HG02588 (cell line): Measurements from ENCODE around the gene ARFGEF3.

ENCODE experiments used
- ATAC-seq: cut with Tn5 transposase; IDR thresholded peaks from one replicate; pipeline ENCODE4 v1.9.1; 2021; ENCODE audit warnings: mild to moderate bottlenecking, moderate library complexity; ENCODE audit not compliant: unreplicated experiment

Gene ARFGEF3

DNA sequence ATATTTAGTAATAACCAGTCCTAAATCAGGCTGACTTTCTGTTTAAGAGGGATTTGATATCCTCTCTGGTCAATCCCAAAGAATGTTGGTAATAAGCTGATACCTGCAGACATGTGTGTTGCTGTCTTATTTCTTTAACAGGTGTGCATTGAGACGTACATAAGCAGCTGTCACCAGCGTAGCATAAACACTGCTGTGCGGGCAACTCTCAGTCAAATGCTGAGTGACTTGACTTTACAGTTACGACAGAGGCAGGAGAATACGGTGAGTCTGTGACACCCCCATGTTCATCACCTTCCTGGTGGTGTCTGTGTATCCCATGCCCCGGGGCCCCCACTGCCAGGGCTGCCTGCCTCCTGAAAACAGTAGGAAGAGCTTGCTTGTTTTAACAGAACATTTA, 76.6 kb downstream of the ARFGEF3 start:
- ATAC-seq = no peak

DNA sequence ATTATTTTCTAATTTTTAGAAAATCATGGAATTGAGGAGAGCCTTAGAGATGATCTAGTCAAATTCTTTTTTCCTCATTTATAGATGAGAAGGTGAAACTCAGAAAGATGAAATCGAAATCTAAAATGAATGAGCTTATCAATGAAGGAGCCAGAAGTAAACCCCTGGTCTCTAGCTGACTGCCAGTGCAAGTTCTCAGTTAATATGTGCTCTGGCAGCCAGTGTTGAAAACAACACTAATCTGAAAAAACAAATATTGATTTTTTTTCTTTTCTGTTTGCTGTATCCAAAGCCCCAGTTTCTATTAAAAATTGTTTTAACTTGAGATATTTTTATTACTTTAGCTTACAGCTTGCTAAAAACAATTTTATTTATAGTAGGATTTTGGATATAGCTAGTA, 78.0 kb downstream of the ARFGEF3 start:
- ATAC-seq = no peak

DNA sequence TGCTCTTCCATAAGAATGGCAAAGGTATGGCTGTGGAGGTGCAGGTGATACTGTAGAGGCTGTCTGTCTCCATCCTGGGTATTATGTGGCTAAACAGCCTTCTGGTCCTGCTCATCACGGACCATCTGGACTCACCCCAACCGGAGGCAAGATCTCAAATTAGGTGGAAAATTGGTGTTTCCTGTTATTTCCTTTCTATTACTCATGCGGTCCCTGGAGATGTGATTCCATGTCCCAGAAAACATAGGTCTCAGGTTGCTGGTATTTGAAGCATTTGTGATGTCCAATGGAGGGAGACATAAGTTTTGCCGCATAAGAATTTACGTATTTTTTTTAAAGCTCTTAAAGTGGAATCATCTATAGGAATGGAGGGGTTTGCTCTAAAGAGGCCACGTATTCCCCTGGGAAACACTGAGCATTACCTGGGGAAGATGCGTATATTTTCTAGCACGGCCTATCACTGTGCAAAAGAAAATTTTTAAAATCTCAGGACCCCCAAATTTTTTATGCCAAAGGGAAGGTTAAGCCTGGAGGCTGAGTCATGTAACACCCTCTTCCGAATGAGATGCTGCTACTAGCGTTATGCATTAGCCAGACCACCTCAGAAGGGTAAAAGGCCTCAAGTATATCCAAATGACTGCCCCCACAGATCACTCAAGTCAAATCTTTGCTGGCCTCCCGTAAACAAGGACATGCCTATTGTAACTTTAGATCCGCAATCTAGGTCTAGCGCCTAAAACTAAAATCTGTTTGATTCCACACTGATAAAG, 78.9 kb downstream of the ARFGEF3 start:
- ATAC-seq = no peak

DNA sequence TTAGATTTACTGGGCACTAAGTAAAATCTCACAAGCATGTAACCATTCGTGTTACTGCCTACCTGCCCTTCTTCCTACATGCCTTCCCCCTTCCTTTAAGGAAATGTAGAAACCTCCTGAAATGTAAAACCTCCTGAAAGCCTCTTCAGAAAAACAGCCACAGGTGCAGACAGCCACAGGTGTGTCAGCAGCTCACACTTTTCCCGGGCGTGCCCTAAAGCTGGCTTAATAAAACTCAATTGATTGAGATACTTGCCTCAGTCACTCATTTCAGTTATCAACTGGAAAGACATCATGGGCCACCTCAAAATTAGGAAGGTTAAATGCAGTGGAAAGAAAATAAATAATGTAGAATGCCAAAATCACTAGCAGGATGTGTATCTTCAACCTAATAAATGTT, 79.6 kb downstream of the ARFGEF3 start:
- ATAC-seq = no peak

DNA sequence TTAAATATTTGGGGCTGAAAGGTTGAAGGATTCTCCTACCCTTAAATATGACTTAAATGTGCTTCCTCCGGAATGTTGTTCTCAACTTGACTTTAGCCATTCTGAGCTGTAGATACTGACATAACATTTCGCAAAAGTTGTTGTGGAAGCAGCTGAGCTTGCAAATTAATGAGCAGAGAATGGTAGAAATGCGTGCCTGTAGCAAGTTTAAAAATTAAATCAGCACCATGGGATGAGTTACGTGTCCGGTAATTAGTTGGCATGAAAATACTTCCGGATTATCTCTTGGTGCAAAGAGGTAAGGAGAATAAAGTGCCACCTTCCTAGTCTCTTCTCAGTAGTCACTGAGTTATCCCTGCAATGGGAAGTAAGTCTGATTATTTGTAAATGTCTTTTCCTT, 80.2 kb downstream of the ARFGEF3 start:
- no peak for ATAC-seq

DNA sequence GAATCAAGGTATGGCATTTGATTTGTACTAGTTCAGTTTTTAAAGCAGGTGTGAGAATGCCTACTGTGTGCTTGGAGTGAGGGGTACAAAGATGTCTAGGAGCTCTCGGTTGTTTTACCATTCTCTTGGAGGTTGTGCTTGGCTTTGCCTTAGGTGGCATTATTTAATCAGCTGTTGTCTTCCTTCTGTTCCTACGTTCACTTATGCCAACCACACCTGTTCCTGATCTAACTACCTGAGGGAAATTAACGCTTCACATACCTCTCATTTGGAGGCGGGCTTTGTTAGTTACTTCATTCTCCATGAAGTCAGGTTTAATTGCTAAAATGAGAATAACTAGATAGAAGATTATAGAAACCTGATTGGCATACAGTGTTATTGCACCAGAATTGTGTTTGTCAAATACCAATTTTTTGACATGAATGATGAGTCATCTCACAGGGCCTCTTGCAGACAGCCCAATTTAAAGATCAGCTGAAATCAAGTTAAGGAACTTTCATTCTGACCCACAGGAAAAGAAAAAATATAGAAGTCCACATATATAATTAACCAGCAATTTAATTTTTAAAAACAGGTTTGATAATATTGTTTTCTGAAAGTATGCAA, 81.4 kb downstream of the ARFGEF3 start:
- ATAC-seq = no peak

DNA sequence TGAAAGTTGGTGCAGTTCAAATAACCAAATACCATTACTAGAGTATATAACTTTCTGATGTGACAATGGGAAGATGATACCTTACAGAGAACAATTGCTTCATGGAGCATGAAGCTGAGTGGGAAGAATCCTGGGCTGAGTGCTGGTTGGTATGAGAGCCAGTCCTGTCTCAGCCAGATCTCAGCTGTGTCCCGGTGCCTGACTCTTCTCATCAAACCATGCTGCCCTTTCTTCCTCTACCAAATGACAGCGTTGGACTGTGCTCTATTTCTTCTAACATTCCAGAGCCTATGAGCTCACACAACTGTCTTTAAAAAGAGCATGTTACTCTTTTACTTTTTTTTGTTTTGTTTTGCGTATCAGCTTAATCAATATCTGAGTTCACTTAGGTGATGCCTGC, 84.0 kb downstream of the ARFGEF3 start:
- ATAC-seq = no peak

DNA sequence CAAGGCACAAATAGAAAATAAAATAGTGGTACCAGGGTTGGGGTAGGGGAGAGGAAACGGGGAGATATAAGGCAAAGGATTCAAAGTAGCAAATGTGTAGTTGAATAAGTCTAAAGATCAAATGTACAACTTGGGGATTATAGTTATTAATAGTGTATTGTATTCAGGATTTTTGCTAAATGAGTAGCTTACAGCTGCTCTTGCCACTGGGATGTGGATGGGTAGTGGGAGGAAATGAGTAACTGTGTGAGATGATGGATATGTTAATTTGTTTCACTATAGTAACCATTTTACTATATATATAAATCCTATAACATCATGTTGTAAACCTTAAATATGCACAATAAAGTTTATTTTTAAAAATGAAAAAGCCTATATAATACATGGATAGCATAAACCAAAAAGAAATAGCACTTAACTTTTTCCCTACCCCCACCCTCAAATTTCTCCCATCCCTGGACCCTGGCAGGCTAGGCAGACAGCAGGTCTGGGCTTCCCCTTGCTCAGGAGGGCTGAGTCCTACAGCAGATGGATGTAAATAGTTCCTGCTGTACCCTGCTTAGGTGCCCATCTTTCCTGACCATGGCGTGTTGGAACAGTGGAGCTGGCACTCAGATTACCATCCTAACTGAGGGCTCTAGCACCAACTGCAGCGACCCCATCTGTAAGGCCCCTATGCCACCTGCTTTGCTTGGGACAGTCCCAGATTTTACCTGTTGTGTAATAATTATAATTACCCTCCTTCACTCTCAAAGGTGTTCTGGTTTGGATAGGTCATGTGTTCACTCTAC, 85.1 kb downstream of the ARFGEF3 start:
- ATAC-seq = no peak

DNA sequence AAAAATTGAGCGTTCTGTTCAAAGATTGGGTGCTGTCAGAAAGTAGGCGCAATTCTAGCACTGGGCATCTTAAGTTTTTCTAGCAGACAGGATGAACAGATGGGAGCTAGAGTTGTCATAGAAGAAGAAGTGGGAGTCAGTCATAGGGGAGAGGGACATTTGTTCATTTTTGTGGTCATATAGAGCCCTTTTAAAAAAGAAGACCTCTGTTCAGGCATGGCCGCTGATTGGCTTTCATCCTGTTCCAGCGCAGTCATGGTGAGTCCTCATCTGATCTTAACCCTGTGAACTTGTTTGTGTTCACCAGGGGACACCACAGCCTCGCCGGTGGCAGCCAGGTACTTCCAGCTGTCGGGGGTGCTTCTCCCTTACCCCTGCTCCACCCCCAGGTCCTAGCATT, 86.3 kb downstream of the ARFGEF3 start:
- no peak for ATAC-seq

DNA sequence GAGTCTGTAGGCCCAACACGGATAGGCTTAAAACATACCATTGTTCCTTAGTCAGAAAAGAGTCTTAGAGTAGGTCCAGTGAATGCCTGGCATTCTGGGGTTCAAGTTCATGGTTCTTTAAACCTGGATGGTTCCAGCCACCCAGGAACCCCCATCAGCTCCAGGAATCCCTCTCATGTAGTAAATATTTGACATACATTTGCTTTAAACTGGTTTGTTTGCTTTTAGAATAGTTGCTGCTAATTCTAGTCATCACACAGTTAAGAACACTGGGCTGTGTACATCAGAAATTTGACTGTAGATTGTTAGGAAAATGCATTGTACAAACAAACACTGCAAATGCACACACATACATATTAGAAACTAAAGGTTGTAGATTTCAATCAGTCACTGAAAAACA, 87.1 kb downstream of the ARFGEF3 start:
- ATAC-seq = no peak

DNA sequence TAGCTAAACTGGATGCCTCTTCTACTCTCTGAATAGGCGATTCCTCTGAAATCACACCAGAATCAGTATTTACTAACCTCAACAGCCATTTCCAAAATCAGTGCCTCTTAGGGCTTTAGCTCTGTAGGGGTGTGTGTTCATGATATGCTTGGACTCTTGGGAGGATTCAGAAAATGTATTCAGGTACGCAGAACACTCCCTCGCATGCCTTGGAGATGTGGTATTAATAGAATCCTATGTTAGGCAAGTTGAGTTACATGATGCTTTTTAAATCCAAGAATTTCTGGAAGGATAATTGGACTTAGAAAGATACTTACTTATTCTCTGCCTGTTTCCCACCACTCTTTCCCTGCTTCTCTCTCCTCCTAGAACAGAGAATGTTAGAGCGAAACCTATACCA, 88.3 kb downstream of the ARFGEF3 start:
- no peak for ATAC-seq

DNA sequence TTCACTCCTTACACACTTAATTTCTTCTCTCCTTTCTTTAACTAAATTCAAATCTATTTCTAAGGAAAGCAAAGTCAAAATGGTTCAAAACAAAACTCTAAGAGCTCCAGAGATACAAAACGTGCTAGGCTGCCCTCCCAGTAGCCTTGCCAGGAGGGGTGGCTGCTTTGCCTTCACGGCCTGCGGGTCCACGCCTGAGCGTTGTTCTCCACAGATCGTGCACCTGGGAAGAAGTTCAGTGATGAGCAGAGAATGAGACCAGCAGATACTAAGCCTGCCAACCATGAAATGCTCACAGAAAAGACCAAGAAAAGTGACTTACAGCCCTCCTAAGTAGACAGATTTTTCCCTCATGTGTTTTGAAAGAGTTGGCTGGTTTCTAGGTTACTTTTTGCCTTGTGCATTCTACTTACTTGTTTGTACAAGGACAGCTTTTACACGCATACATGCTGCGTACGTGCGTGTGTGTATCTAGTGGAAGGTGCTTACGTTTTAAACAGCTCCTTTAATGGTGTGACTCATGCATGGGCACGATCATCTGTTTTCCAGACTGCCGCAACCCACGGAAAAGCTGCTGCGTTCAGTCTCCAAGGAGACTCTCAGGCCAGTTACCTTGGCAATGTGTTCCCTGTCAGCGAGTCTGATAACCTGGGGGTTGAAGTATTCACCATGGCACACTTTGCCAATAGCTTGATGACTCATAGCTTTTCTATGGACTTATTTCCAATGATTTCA, 88.9 kb downstream of the ARFGEF3 start:
- ATAC-seq = no peak

DNA sequence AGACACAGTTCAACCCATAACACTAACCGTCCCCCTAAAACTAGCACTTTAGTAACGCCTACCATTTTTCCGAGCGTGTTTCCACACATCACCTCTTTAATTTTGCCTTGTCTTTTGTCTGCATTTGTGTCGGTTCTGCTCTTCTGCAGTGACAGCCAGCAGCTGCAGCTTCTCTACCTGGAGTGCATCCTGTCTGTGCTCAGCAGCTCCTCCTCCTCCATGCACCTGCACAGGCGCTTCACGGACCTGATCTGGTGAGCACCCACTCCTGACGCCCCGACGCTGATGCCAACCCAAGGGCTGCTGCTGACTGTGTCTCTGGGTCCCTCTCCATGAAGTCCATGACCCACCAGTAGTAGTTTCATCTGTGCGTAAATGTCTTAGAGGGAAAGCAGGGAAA, 92.0 kb downstream of the ARFGEF3 start:
- ATAC-seq = no peak

DNA sequence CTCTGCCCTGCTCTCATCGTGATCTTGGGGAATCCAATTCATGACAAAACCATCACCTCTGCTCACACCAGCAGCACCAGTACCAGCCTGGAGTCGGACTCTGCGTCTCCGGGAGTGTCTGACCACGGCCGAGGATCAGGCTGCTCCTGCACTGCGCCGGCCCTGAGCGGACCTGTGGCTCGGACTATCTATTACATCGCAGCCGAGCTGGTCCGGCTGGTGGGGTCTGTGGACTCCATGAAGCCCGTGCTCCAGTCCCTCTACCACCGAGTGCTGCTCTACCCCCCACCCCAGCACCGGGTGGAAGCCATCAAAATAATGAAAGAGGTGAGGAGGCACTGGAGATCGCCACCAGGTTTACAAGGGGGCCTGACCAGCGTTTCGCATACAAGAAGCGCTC, 93.7 kb downstream of the ARFGEF3 start:
- ATAC-seq = no peak

DNA sequence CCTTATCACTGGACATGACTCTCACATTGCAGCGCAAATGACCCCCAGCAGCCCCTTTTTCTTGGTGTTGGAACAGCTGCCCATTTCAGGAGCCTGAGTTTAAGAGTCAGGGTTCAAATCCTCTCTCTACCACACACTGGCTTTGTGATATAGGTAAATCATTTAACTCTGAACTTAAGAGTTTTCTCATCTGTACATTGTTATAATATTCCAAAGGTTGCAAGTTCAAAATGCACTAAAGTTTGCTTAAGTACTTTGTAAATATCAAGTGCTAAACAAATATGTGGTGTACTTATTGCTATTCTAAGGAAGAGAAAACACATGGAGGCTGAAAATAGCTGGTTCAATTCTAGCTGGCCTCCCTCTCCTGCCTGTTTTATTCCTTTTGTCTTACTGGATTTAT, 95.9 kb downstream of the ARFGEF3 start:
- ATAC-seq = no peak

DNA sequence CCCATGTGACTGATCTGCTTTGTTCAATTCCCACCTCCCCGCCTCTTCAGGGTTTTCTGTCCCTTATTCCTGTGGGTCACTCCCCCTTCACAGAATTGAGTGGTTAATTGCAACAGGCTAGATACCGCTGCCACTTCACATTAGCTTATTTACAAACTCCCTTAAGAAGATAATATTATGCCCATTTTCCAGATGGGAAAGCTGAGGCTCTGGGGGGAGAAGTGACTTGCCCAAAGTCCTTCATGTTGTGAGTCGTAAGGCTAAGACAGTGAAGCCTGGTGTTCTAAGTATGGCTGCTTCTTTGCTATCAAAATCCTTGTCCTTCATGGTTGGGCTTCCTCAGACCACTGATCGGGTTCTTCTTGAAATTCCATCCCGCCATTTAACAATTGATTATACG, 96.5 kb downstream of the ARFGEF3 start:
- ATAC-seq = no peak

DNA sequence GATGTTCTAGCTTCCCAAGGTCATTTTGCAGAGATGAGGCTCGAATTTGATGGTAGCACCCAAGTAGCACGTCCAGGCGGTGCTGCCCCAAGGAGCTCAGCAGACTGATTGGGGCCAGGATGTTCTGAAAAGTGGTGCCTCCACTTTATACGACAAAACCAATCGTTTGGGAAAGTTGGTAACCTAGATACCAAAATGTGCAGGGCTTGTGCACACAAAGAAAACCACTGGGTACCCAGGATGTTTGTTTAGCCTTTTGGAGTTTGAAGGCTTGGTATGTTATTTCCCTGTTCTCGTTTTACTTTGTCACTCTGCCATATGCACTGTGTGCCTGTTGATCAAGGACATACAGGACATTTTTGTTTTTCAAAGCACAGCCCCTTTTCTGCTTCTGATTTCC, 97.3 kb downstream of the ARFGEF3 start:
- ATAC-seq = no peak

DNA sequence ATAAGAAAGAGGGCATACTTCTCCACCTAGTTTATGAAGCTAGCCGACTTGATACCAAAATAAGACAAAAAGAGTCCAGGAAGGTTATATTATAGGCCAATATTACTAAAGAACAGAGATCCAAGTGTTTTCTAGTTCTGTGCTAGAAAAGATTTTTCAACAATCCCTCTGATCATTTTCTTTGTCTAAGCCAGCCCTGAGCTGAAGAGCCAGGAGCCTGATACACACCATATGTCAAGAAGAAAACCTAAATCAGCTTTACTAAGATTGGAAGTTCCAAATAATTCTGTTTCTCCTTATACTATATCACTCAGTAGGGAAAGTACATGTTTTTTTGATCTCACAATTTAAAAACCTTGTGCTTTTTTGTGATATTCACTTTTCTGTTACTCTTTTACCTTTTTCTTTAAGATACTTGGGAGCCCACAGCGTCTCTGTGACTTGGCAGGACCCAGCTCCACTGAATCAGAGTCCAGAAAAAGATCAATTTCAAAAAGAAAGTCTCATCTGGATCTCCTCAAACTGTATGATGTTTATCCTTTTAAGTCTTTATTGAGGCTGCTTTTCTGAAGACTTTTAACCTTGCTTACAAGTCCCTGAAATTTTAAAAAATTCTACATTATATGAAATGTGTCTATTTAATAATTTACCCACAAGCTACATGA, 99.5 kb downstream of the ARFGEF3 start:
- no peak for ATAC-seq

DNA sequence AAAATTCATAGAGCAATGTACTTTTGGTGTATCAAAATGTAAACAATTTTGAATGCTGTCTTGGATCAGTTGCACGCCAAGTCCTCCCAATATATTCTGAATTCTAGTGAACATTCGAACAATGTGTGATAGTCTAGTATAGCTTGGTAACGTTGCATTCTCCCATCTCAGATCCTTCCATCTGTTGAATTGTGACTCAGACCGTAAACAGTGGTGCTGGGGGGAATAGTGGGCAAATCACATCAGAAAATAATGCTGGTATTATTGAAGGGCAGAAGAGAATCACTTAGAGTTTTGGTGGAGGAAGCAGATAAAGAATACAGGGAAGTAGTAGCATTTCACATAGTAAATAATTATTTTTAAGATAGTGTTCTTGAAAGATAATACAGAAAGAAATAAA, 102.2 kb downstream of the ARFGEF3 start:
- ATAC-seq = no peak

DNA sequence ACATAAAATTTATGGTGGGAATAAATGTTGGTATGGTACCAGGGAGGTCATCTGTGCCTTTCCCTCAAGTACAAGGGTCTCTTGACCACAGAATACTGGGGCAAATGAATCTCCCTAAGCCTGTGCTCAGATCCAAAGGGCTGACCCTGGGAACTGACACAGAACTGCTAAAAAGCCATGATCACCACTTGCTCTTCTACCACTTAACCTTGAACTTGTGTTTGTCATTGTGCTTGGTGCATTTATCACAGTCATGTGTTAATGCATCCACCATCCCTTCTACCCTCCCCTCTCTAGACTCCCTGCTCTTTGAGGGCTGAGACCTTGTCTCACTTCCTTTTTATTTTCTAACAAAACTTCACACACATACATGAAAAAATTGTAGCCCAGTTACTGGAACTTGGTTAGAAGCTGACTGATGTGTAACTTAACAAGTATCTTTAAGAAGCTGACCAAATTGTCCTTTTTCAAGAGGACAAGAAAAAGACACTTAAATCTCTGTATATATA, 102.7 kb downstream of the ARFGEF3 start:
- ATAC-seq = no peak

DNA sequence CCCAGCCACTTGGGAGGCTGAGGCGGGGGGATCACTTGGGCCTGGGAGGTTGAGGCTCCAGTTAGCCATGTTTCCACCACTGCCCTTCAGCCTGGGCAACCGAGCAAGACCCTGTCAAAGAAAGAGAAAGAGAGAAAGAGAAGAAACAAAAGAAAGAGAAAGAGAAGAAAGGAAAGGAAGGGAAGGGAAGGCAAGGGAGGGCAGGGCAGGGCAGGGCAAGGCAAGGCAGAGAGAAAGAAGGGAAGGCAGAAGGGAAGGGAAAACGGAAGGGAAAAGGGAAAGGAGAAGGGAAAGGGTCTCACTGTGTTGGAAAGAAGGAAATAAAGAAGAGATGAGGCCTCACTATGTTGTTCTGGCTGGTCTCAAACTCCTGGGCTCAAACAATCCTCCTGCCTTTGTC, 104.4 kb downstream of the ARFGEF3 start:
- ATAC-seq = no peak
